Measurements from ENCODE around the gene CFAP52.

- TF ChIP-seq CTCF (conservative IDR thresholded peaks at IDR 0.05) (no peak), EZH2 (IDR thresholded peaks at IDR 0.05; ENCODE audit: low read depth) (no peak)
These were observed 10.4 kb upstream of the CFAP52 start for GRCh38 chr17:9566067-9566466.
